WERI-Rb-1 (cell line): ENCODE results near the gene RBMS3.

Experiments used
- DNase-seq: peaks from one replicate; pipeline ENCODE4 v3.0.0-alpha.2; 2020
- H3K27ac ChIP-seq: fragments of 250-450 bp; sonication (Bioruptor Pico); 2 replicates; pipeline ENCODE4 v1.5.1; 2020; ENCODE audit warnings: mild to moderate bottlenecking, moderate library complexity
- H3K27me3 ChIP-seq: fragments of 250-450 bp; sonication (Bioruptor Pico); 2 replicates; pipeline ENCODE4 v1.5.1; 2021; ENCODE audit warnings: mild to moderate bottlenecking, low read depth, moderate library complexity; ENCODE audit not compliant: insufficient read depth, severe bottlenecking
- H3K36me3 ChIP-seq: fragments of 250-450 bp; sonication (Bioruptor Pico); 2 replicates; pipeline ENCODE4 v1.5.1; 2020; ENCODE audit warnings: mild to moderate bottlenecking, moderate library complexity
- H3K4me3 ChIP-seq: 2 replicates; pipeline ENCODE4 v1.5.1; 2011; ENCODE audit warnings: low read depth, mild to moderate bottlenecking, control low read depth, low read length
- H3K9me3 ChIP-seq: fragments of 250-450 bp; sonication (Bioruptor Pico); 2 replicates; pipeline ENCODE4 v1.5.1; 2021; ENCODE audit warnings: mild to moderate bottlenecking, moderate library complexity; ENCODE audit not compliant: severe bottlenecking
- CTCF ChIP-seq: IDR thresholded peaks from 2 replicates; pipeline ENCODE4 v1.5.1; 2011; ENCODE audit warnings: low read depth, mild to moderate bottlenecking, control low read depth, inconsistent platforms, low read length

RBMS3 gene

GRCh38 chr3:29859726-29860270 is 578.9 kb downstream of the RBMS3 start:
- Histone ChIP-seq H3K4me3 (no peak overlapping the region), H3K36me3 (no peaks in the 10 kb centered on the region), H3K27ac (no peak overlapping the region), H3K27me3 (no peaks in the 10 kb centered on the region), H3K9me3 (no peaks in the 10 kb centered on the region)
- no peak for DNase-seq
- no peak for TF ChIP-seq CTCF

GRCh38 chr3:29864809-29865208 is 583.9 kb downstream of the RBMS3 start:
- Histone ChIP-seq H3K4me3 (no peak overlapping the region), H3K27me3 (no peaks in the 10 kb centered on the region), H3K9me3 (no peaks in the 10 kb centered on the region), H3K27ac (no peak overlapping the region), H3K36me3 (no peaks in the 10 kb centered on the region)
- no peak for DNase-seq
- TF ChIP-seq CTCF: no peak

- no peak for TF ChIP-seq CTCF
- H3K9me3 ChIP-seq: no peaks in the 10 kb centered on the region
- H3K27me3 ChIP-seq: no peaks in the 10 kb centered on the region
- H3K27ac ChIP-seq: no peak overlapping the region
- DNase-seq: no peak
- H3K36me3 ChIP-seq: no peaks in the 10 kb centered on the region
- H3K4me3 ChIP-seq: no peak overlapping the region
Measured at GRCh38 chr3:29868543-29869101, 587.8 kb downstream of the RBMS3 start.

- Histone ChIP-seq H3K27me3 (no peaks in the 10 kb centered on the region), H3K27ac (no peak overlapping the region), H3K36me3 (no peaks in the 10 kb centered on the region), H3K9me3 (no peaks in the 10 kb centered on the region), H3K4me3 (no peak overlapping the region)
- TF ChIP-seq CTCF: no peak
- DNase-seq: no peak
Measured at GRCh38 chr3:29870136-29870535, 589.3 kb downstream of the RBMS3 start.

GRCh38 chr3:29871087-29871486 is 590.2 kb downstream of the RBMS3 start:
- TF ChIP-seq CTCF: no peak
- Histone ChIP-seq H3K9me3 (no peaks in the 10 kb centered on the region), H3K27me3 (no peaks in the 10 kb centered on the region), H3K36me3 (no peaks in the 10 kb centered on the region), H3K27ac (no peak overlapping the region), H3K4me3 (no peak overlapping the region)
- no peak for DNase-seq

GRCh38 chr3:29880809-29881208 is 599.9 kb downstream of the RBMS3 start:
- H3K9me3 ChIP-seq: no peaks in the 10 kb centered on the region
- no peaks in the 10 kb centered on the region for H3K27me3 ChIP-seq
- no peak for TF ChIP-seq CTCF
- H3K36me3 ChIP-seq: no peaks in the 10 kb centered on the region
- DNase-seq: no peak
- no peak overlapping the region for H3K27ac ChIP-seq
- no peak overlapping the region for H3K4me3 ChIP-seq
